LNCAP (cell line): ENCODE data around the gene AFF1.

ENCODE experiments used
- CTCF ChIP-seq: fragments of 450-650 bp; IDR thresholded peaks from 2 replicates; pipeline ENCODE4 v1.5.1; 2017; ENCODE audit warnings: mild to moderate bottlenecking

AFF1 gene

GRCh38 chr4:87118826-87119225, 184.0 kb downstream of the AFF1 start:
- no peak for TF ChIP-seq CTCF

- TF ChIP-seq CTCF: no peak
Measured at GRCh38 chr4:87120010-87120409, 185.2 kb downstream of the AFF1 start.

GRCh38 chr4:87120411-87121162, 185.8 kb downstream of the AFF1 start:
- TF ChIP-seq CTCF: no peak

GRCh38 chr4:87121341-87122065, 186.7 kb downstream of the AFF1 start:
- TF ChIP-seq CTCF: no peak

- TF ChIP-seq CTCF: no peak
Measured at GRCh38 chr4:87122252-87122651, 187.4 kb downstream of the AFF1 start.

- no peak for TF ChIP-seq CTCF
Measured at GRCh38 chr4:87126056-87126455, 191.2 kb downstream of the AFF1 start.

- TF ChIP-seq CTCF: no peak
Measured at GRCh38 chr4:87128006-87128705, 193.3 kb downstream of the AFF1 start.
